Activated T-helper 1 cell treated with Interleukin-2 at 50 U/mL for 16 hours (primary cell): ENCODE data around the gene OR11A1.

ENCODE experiments used
- DNase-seq: peaks from one replicate; pipeline ENCODE4 v3.0.0-alpha.2; 2020; ENCODE audit warnings: low read depth

Gene OR11A1

DNA sequence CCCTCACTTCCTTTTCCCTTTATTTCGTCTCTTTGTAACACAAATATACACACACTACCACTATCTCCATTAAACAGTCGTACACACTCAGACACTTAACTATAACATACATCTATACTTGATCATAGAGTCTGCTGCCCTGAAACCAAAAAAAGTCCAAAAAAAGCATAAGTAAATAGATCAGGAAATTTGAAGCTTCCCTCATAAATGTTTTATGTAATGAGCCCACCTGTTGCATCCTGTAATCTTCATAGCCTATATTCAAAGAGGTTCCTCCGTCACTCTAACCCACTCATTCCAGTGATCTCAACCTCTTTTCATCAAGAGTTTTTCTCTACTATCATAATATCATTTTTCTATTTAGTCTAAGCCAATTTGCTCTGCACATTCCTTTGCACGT, 68.3 kb downstream of the OR11A1 start:
- no peak for DNase-seq

DNA sequence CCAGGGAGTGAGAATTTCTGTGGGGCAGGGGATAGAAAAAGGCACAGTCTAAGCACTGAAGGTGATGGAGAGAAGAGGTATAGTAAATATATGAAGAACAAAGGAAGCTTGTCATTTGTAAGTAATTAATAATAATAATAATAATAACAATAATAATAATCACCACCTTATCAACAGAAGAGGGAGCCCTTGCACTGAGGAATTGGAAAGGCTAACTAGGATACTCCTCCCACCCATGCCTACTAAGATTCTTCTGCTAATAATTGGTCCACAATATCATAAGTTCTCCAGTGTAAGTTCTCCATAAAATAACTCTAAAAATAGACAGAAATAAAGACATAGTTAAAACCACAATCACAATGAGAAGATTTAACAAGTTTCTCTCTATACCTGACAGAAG, 80.9 kb downstream of the OR11A1 start:
- no peak for DNase-seq
